ENCODE data around the gene BCL2L15.

BCL2L15 gene

DNA sequence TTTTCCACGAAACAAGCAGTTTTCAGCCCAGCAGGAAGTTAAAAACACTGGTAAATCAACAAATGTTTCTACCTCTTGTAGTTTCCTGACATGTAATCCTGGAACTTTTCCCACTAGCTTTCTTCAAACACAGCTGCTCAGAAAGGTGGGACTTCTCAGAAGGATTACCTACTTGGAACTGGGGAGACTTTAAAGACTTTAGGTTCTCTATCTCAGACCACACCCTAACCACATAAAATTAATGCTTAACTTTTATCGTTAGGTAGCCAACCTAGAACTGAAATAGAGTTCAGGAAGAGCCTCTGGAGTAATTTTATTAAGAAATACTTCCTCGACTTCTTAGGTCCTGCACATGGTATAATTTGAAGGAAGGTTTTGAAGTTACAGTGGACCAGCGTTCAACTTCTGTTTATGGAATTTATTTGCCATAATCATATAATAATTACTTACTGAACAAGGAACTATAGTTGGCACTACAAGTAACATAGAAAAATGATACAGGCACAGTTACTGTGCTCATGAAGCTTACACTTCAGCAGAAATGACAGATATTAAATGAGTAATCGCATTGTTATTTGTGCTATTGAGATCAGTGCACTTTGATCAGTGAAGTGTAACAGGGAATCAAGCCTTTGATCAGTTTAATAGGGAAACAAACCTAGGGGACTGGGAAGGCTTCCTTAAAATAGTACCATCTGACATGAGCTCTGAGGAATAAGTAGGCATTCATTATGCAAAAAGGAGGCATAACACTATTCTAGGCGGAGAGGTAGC lies at the start of gene BCL2L15:
BCL2L15 (minus strand) TSS at position 180 of the 774 bp plus-strand sequence. CDS start 206 bp downstream, outside the sequence.
- DNase-seq (ENCODE audit: low read depth in 2 of 2), result no peak

DNA sequence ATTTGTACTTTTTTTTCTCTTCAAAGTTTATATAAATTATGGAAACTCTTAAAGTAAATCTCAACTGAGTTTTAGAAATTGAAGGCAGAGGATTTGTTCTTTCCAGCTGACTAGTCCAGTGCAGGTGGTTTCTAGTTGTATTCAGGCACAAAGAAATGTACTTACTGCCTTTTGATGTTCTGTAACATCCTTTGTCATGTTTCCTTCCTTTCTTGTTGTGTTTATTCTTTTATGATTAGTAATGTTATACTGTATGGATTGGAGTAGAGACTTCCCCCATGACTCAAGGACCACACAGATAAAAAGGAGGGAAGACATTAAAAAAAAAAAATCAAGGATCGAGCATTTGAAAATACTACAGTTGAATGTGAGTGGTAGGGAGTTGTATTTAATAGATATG lies 49.8 kb upstream of the BCL2L15 start:
- no peak for DNase-seq (ENCODE audit: low read depth in 2 of 2)

DNA sequence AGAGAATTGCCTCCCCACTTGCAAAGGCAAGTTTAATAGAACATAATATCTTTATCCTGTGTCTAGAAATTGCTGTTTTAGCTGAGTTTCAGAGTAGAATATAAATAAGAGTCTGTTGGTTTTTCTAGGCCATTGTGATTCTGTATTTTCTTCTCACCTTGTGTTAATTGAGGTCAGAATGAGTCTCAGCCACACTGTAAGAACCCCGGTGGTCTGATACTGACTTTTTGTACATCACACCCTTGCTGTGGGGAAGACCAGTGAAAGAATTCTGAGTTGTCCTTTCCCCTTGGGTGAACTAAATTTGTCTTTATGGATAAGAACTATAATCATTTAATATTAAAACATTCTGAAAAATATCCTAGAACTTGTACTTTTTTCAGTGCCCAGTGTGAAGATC lies 48.6 kb upstream of the BCL2L15 start:
- DNase-seq (ENCODE audit: low read depth in 2 of 2), result no peak

DNA sequence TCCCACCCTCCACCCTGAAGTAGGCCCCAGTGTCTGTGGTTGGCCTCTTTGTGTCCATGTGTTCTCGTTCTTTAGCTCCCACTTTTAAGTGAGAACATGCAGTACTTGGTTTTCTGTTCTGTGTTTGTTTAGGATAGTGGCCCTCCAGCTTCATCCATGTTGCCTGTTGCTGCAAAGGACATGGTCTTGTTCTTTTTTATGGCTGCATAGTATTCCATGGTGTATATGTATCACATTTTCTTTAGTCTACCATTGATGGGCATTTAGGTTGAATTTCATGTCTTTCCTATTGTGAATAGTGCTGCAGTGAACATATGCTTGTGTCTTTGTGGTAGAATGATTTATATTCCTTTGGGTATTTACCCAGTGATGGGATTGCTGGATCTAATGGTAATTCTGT lies 47.8 kb upstream of the BCL2L15 start:
- no peak for DNase-seq (ENCODE audit: low read depth in 2 of 2)

DNA sequence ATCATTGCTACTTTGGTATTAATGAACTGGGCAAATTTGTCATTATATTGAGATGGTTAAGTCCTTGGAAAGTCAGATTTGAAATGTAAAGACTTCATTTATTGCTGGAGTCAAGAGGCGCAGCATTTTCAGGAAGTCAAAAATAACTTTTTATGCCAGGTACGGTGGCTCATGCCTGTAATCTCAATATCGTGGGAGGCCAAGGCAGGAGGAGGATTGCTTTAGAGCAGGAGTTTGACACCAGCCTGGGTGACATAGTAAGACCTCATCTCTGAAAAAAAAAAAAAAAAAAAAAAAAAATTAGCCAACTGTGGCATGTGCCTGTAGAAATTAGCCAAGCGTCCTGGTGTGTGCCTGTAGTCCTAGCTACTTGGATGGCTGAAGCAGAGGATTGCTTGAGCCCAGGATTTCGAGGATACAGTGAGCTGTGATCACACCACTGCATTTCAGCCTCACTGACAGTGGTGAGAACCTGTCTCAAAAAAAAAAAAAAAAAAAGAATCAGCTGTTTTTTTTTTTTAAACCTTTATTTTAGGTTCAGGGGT lies 47.2 kb upstream of the BCL2L15 start:
- no peak for DNase-seq (ENCODE audit: low read depth in 2 of 2)

DNA sequence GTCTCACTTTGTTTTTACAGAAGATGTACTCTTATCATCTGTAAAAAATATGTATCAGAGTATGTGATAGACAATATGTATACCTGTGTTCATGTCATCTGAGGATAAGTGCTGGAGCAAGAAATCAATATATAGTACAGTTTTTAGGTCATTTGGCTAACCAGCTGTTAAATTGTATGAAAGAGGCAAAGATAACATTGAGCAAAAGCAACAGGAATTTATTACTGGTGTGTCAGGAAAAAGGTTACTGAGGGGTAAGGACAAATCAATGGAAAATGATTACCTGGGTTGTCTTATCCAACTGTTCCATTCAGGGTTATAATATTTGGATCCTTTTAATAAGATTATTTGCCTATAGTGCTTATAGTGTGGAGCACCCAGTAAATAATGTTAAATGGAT lies 46.6 kb upstream of the BCL2L15 start:
- no peak for DNase-seq (ENCODE audit: low read depth in 2 of 2)

DNA sequence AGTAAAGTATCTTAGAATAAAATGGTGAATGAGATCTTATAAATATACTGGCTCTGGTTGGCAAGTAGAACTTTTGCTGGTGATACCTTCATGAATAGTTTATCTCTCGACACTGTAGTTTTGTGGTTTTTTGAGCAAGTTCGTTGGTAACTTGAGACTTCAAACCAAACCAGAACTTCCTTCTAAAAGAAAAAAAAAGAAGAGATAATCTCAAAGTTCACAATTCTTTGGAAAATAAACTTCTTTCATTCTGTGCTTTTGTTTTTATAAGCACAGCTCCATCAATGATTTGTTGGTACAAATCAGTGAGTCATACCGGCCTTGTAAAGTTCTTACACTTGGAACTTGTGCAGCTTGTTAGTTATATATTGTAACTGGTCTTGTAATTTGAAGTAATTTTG lies 44.1 kb upstream of the BCL2L15 start:
- DNase-seq (ENCODE audit: low read depth in 2 of 2), result no peak

DNA sequence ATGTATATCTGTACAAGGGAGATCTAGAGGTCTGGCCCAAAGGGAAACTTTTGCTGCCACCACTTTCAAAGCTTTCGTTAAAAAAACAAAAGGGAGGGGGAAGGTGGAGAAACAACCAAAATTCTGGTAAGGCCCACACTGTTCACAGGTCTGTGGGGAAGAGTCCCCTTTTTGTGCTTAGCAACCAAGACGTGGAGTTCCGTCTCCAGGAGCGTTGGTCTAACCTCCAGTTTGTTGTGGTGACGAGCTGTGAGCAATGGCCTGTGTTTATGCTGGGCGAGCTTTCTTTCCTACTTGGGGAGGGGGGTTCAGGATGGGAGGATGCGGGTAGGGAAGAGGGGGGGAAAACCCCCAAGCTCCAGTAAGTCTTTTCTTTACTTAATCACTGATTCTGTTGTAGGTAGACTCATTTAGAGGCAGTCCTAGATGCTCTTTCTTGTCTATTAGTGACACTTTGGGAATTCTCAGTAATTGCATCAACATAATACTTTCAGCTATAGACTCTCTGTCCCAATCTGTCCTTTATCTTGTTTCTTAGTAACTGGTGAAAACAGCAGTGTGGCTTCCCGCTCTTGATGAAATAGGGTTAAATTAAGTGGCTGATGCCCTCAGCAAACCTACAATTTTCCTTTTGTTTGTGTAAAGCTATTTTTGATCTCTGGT lies 43.2 kb upstream of the BCL2L15 start:
- peak in 1 of 2 experiments; percentile 53 for DNase-seq (ENCODE audit: low read depth in 2 of 2)

DNA sequence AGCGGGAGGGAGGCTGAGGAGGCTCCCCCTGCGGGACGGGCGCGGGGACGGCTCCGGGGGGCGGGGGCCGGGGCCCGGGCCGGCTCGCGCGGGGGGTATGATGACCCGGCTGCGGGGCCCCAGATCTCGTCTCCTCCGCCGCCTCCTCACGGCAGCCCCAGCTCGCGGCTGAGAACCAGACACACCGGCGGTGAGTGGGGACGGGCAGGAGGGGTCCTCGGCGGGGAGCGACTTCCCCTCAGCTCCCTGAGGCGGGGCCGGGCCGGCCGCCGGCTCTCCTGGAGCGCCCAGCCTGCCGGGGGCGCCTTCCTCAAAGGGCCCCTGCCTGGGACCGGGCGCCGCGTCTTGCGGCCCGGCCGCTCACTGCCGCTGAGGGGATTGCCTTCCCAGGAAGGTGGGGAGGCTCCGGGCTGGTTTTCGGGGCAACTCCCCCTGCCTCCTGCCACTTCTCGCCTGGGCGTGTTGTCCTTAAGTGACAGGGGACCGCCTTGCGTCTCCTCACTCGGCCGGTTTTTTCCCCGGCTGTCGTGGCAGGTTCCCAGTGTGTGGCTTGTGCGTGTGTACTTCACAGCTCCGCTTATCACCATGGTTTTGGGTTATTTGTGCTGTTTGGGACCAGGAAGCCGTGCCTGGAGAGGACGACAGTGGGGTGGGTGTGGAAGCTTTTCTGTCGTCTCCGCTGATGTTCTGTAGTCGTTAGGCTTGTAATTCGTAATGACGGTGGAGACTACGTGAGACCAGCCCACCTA lies 42.5 kb upstream of the BCL2L15 start:
- DNase-seq (ENCODE audit: low read depth in 2 of 2), result peak; percentile 38 to 39

DNA sequence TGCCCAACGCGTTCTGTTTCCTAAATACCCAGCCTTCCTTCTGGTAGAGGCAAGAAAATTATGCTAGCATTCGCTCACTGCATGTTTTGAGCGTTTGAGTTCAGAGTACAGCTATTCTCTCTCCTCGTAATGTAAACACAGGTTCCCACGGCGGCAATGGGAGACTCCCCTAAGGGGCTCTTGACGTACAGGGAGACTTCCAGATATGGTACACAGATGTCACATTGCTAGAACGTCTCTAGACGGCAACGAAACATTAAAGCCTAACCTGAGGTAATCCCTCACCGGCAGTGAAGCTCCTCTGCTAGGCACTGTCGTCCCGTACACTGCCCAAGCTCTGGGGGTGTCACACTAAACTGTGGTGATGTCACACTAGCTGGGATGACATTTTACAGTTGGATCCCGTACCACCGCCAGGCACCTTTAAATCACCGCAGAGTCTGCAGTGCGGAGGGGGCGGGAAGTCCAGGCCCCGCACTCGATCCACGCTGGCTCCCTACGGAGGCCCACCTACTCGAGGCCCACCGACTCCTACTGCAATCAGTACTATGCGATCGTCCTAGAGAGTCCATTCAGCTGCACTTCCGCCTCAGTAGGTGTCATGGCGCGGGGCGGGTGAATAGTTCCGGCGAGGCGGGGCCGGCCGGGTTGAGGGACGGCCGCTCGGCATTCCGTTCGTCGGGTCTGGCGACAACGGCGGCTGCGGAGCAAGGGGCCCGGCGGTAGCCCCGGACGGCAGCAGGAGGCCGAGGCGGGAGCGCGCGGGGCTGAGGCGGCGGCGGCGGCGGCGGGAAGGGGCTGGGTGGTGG lies 41.8 kb upstream of the BCL2L15 start, which contains the start of gene HIPK1:
HIPK1 (plus strand) TSS at position 384 of the 809 bp plus-strand sequence.
- DNase-seq (ENCODE audit: low read depth in 2 of 2), result peak; percentile 81 to 89

DNA sequence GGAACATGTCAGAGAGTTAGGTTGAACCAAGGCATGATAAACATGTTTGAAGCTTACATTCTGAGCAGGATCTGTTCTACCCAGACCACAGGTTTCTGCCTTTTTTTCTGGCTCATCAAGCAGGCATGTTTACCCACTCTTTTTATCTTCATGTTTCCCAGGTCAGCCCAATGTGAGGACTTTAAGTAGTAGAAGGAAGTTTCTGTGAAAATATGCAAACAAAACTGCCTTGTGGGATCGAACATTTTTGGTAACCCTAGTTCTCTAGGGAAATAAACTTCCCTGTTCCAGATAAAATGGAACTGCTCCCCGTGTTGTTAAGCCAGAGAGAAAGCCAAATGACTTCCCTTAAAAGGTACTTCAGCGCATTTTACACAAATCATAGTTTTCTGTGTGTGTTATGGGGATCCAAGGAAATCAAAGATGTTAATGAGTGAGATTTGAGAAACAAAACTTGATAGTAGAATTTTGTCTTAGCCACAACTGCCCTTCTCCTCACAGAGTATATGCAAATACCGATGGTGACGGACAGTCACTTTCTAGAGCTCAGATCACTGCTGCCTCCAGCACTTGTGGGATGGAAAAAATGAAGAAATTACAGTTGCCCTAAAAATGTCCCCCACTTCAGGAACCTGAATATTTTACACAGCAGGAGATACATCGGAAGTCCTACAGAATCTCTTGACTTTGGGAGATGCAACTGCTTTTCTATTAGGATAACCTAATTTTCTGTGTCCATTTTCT lies 41.0 kb upstream of the BCL2L15 start:
- DNase-seq (ENCODE audit: low read depth in 2 of 2), result no peak

DNA sequence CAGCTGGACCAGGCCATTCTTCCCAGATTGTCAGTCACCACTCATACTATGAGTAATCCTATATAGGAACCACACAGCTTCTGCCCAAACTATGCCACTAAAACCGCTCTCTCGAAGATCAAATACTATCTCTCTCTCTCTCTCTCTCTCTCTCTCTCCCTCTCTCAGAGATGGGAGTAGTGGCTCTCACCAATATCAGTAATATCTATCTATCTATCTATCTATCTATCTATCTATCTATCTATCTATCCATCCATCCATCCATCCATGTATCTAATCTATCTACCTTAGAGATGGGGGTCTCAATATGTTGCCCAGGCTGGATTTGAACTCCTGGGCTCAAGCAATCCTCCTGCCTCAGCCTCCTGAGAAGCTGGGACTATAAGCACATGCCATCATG lies 37.1 kb upstream of the BCL2L15 start:
- DNase-seq (ENCODE audit: low read depth in 2 of 2), result no peak

DNA sequence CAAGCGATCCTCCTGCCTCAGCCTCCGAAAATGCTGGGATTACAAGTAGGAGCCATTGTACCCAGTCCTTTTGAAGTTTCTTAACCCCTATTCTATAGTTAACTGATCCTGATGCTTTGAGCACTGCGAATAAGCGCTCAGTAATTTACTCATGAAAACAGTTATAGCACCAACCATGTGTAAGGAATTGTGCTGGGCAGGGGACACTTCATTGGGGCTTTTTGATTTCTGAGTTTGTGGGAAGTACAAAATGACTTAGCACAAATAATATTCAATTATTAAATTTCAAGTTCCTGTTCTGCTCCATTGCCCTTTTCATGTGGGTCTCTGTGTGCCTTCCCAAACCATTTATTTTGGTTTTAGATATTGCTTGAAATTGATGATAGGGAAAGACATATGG lies 35.6 kb upstream of the BCL2L15 start:
- DNase-seq (ENCODE audit: low read depth in 2 of 2), result no peak

DNA sequence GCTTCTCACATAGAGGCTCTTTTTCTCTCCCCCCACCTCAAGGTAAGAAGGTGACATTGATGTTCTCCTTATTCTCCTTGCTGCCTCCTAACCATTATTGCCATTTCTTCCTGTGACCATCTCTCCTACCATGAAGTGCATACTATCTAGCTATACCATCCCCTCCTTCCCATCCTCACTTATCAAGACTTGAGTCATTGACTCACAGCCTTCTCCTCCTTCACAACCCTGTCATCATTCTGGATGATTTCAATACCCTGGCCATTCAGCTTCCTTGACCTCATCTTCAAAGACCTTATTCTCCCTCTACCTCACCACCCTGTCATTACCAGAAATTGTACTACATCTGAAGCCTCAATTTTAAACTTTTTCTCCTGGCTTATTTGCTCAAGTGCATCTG lies 30.9 kb upstream of the BCL2L15 start:
- DNase-seq (ENCODE audit: low read depth in 2 of 2), result no peak

DNA sequence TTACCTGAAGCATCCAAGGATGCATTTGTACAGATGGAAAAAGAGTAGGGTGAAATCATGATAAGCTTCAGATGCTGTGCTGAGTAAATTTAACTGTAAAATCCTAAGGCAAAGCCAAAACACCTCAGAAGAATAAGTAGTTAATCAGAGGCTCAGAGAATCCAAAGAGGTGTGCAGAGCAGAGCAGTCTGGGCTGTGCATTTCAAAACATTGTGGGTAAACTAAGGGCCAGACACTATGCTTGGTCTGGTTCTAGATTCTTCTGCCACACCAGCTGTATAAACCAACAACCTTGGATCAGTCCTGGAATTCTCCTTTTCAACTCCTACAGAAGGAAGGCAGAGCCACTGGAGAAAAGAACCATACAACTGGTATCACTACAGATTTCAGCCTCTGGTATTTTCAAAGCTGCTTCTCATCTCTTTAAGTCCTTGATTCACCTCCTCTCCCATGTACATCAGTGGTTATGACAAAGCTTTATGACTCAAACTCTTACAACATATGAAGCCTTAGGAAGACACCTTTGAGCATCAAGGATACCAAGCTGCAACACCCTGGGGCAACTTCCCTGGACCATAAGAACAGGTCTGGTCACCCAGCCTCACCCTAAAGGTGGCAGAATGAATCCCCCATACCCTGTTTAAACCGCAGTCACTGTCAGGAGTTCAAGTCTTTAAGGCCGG lies 30.2 kb upstream of the BCL2L15 start:
- DNase-seq (ENCODE audit: low read depth in 2 of 2), result no peak

DNA sequence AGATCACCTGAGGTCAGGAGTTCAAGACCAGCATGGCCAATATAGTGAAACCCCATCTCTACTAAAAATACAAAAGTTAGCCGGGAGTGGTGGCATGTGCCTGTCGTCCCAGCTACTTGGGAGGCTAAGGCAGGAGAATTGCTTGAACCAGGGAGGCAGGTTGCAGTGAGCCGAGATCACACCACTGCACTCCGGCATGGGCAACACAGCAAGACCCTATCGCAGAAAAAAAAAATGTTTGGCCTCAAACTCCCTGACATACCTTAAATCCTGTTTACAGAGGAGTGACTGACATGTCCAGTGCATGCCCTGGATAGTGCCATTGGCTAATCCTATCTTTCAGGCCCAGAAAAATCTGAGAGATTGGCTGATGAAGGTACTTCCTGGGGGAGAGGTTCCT lies 29.6 kb upstream of the BCL2L15 start:
- no peak for DNase-seq (ENCODE audit: low read depth in 2 of 2)

DNA sequence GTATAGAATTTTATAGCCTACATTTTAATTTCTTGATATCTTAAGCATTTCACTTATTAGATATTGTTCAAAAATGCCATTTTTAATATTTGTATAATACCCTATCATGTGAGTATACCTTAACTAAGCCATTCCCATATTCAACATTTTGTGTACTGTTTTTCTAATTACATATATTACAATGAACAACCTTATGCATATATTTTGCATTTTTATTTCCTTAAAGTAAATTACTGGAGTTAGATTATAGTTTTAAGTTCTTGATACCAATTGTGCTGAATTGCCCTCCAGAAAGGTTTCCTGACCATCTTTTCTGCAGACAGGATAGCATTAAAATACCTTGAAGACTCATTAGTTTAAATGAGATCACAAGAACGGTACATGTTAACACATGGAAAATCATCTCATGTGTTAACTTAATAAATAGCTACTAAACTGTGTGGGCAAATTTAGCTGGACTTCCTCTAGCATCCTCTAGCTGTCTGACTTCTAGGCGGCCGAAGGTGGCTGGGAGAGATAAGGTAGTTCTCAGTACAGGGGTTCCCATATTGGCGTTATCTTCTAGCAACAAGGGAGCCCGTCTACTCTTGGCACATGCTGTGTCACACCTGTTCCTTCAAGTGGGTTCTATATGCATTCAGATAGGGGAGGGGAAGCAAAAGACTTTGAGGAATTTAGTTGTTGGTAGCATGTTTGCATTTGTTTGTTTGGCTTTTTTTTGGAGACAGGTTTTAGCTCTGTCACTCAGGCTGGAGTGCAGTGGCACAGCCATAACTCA lies 26.7 kb upstream of the BCL2L15 start:
- no peak for DNase-seq (ENCODE audit: low read depth in 2 of 2)

DNA sequence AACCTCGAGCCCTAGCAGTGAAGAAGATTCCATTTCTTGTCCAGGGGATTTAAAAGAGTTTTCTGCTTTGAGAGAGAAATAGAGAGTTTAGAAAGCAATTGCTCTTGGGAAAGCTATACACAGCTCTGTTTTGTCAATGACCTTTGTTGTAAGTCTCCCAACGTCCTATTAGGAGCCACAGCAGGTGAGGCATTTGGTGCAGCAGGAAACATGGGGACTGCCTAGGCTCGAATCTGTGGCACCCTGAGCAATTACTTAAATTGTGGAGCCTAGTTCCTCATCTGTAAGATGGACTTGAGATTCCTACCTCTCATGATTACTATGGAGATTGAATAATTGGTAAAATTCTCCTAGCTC lies 25.9 kb upstream of the BCL2L15 start:
- no peak for DNase-seq (ENCODE audit: low read depth in 2 of 2)

DNA sequence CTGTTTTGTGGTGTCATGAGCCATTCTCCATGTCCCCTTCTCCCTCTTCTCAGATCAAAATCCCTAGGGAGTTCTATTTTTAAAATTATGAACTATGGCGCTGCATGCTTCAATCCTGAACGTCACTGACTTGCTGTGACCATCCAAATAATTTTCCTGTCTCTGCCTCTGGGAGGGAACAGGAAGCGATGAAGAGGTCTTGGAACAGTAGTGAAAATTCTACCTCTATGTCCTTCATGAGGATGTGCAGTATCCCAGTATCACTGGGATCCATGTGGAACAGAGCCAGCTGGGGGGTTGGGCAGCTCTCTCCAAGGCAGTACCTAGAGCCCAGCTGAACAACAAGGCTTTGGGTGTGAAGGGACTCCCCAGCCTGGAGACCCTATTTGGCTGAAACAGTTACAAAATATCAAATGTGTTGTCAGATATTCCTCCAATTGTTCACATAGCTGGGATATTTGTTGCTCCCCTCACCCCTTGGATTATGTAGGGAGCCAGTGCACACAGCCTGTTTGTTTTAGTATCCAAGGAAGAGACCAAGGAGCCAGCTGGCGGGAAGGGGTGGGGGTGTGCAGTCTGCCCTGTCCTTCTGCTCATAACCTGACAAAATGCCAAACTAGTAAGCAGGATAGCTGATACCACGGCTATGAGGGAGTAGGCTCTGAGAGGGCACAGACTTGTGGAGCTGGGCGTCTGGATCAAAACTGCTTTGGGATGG lies 25.4 kb upstream of the BCL2L15 start:
- DNase-seq (ENCODE audit: low read depth in 2 of 2), result no peak

Measured in stimulated activated CD4-positive, alpha-beta T cell treated with anti-CD3 and anti-CD28 coated beads, Interleukin-12 subunit alpha, Interleukin-12 subunit beta, amount 100 ng/mL, for 24 hours (primary cell).